GM10266 (cell line): ENCODE data around the gene ACOT11.
"Not testable (repeated sequence)": the region's sequence is repeated elsewhere in the genome, so short reads cannot be mapped to it uniquely, and the experiment has no call there.

Experiments used
- DNase-seq: peaks from one replicate; pipeline ENCODE4 v3.0.0; 2012; ENCODE audit errors: extremely low spot score
- CTCF ChIP-seq: IDR thresholded peaks from 2 replicates; pipeline ENCODE4 v1.5.1; 2012; ENCODE audit warnings: mild to moderate bottlenecking, low read depth; ENCODE audit not compliant: control insufficient read depth, insufficient read depth; ENCODE audit errors: missing control alignments

Gene ACOT11

GRCh38 chr1:54624466-54625464, 76.7 kb downstream of the ACOT11 start:
- TF ChIP-seq CTCF: no peak
- DNase-seq: no peak

- no peak for TF ChIP-seq CTCF
- DNase-seq: no peak
These were observed 79.2 kb downstream of the ACOT11 start for GRCh38 chr1:54627196-54627595.

GRCh38 chr1:54635804-54636203, 87.8 kb downstream of the ACOT11 start:
- not testable (repeated sequence) for DNase-seq

GRCh38 chr1:54636461-54637446, 88.7 kb downstream of the ACOT11 start:
- not testable (repeated sequence) for DNase-seq

- DNase-seq: no peak
- TF ChIP-seq CTCF: no peak
These were observed 92.3 kb downstream of the ACOT11 start for GRCh38 chr1:54640361-54640760.

- no peak for DNase-seq
- TF ChIP-seq CTCF: no peak
These were observed 93.1 kb downstream of the ACOT11 start, which contains the start of gene MROH7 for GRCh38 chr1:54640863-54641836. MROH7 (plus strand) TSS chr1:54641786; CDS start chr1:54652927, 11,141 bp downstream.

- TF ChIP-seq CTCF: no peak
- DNase-seq: no peak
These were observed 95.7 kb downstream of the ACOT11 start for GRCh38 chr1:54643736-54644135.
